IMR-90 (cell line): ENCODE measurements around the gene SHISAL1. TPM values are rescaled to one million over a fixed set of nuclear protein-coding genes. Genes with fewer than 3 reads are reported as not detected.

Source experiments
- ATAC-seq: fragments of 200-7000 bp; cut with Tn5 transposase; 2 replicates; pipeline ENCODE4 v1.9.1; 2020; ENCODE audit warnings: low read depth, mild to moderate bottlenecking, moderate library complexity
- BruUV-seq: library from RNA; stranded (reverse); fragments of 400-500 nt; replicated peaks from 2 replicates; lab custom pipeline; 2021; lab: Mats Ljungman, UMichigan
- CTCF ChIA-PET: fragments of 300-600 bp; formaldehyde crosslinking; extraction: SDS; loops from one replicate; lab custom pipeline; 2021; ENCODE audit warnings: antibody characterized with exemption; lab: Yijun Ruan, JAX
- POLR2A ChIA-PET: fragments of 300-600 bp; sonication (Branson Sonifier 250); formaldehyde crosslinking; loops from one replicate; lab custom pipeline; 2022; ENCODE audit warnings: antibody characterized with exemption; ENCODE audit not compliant: unreplicated experiment; lab: Charles Lee
- DNase-seq: peaks from one replicate; pipeline ENCODE4 v3.0.0; 2013
- H2AFZ ChIP-seq: replicated peaks from 2 replicates; pipeline ENCODE3; 2013; ENCODE audit warnings: low read length, mild to moderate bottlenecking; ENCODE audit not compliant: poor library complexity
- H2AK5ac ChIP-seq: 2 replicates; pipeline ENCODE4 v1.6.1; 2013; ENCODE audit warnings: low read depth, low read length, inconsistent platforms
- H2AK9ac ChIP-seq: replicated peaks from 2 replicates; pipeline ENCODE3; 2013; ENCODE audit warnings: mild to moderate bottlenecking, low read depth, low read length, moderate library complexity; ENCODE audit not compliant: poor library complexity
- H2BK120ac ChIP-seq: 2 replicates; pipeline ENCODE4 v1.6.1; 2013; ENCODE audit warnings: low read depth, low read length, inconsistent platforms
- H2BK15ac ChIP-seq: 3 replicates; pipeline ENCODE4 v1.6.1; 2013; ENCODE audit warnings: low read depth, low read length, inconsistent platforms
- H2BK20ac ChIP-seq: 2 replicates; pipeline ENCODE4 v1.6.1; 2013; ENCODE audit warnings: low read depth, mild to moderate bottlenecking, inconsistent platforms, low read length, moderate library complexity
- H2BK5ac ChIP-seq: 2 replicates; pipeline ENCODE4 v1.6.1; 2013; ENCODE audit warnings: mild to moderate bottlenecking, low read depth, low read length, inconsistent platforms; ENCODE audit not compliant: poor library complexity, severe bottlenecking
- H3K14ac ChIP-seq: replicated peaks from 2 replicates; pipeline ENCODE4 v1.6.1; 2013; ENCODE audit warnings: low read depth, low read length, inconsistent platforms
- H3K18ac ChIP-seq: 2 replicates; pipeline ENCODE4 v1.6.1; 2013; ENCODE audit warnings: low read depth, low read length, control low read depth
- H3K23ac ChIP-seq: 2 replicates; pipeline ENCODE4 v1.6.1; 2013; ENCODE audit warnings: low read depth, low read length, inconsistent platforms
- H3K27ac ChIP-seq: 2 replicates; pipeline ENCODE4 v1.5.1; 2013; ENCODE audit warnings: mild to moderate bottlenecking, control low read depth, low read length; ENCODE audit not compliant: insufficient read depth
- H3K27me3 ChIP-seq: 2 replicates; pipeline ENCODE4 v1.6.1; 2013; ENCODE audit warnings: low read length; ENCODE audit not compliant: control insufficient read depth, insufficient read depth
- H3K36me3 ChIP-seq: 2 replicates; pipeline ENCODE4 v1.6.1; 2013; ENCODE audit warnings: low read length, mixed read lengths; ENCODE audit not compliant: control insufficient read depth, insufficient read depth
- H3K4ac ChIP-seq: 2 replicates; pipeline ENCODE4 v1.6.1; 2013; ENCODE audit warnings: low read depth, low read length, inconsistent platforms
- H3K4me1 ChIP-seq: 2 replicates; pipeline ENCODE4 v1.6.1; 2013; ENCODE audit warnings: low read length, mixed read lengths; ENCODE audit not compliant: control insufficient read depth, insufficient read depth
- H3K4me2 ChIP-seq: 2 replicates; pipeline ENCODE4 v1.6.1; 2013; ENCODE audit warnings: low read depth, mild to moderate bottlenecking, control low read depth, low read length, moderate library complexity
- H3K4me3 ChIP-seq: 2 replicates; pipeline ENCODE4 v1.5.1; 2013; ENCODE audit warnings: low read depth, mild to moderate bottlenecking, control low read depth, low read length, moderate library complexity; ENCODE audit not compliant: insufficient read depth
- H3K56ac ChIP-seq: 2 replicates; pipeline ENCODE4 v1.6.1; 2013; ENCODE audit warnings: low read length, inconsistent platforms; ENCODE audit not compliant: insufficient read depth; ENCODE audit errors: extremely low read depth
- H3K79me1 ChIP-seq, 2 experiments: 2 replicates each; pipeline ENCODE4 v1.6.1; 2013; ENCODE audit warnings: low read length in 2 of 2, inconsistent platforms in 1 of 2, low read depth in 1 of 2
- H3K9ac ChIP-seq: 2 replicates; pipeline ENCODE4 v1.6.1; 2013; ENCODE audit warnings: low read depth, low read length, control low read depth
- H3K9me1 ChIP-seq: 2 replicates; pipeline ENCODE4 v1.6.1; 2013; ENCODE audit warnings: low read length, inconsistent platforms; ENCODE audit not compliant: insufficient read depth
- H3K9me3 ChIP-seq: 2 replicates; pipeline ENCODE4 v1.6.1; 2013; ENCODE audit warnings: low read length; ENCODE audit not compliant: control insufficient read depth, insufficient read depth
- H4K20me1 ChIP-seq: 2 replicates; pipeline ENCODE4 v1.6.1; 2013; ENCODE audit warnings: low read length, inconsistent platforms; ENCODE audit not compliant: insufficient read depth
- H4K5ac ChIP-seq: 2 replicates; pipeline ENCODE4 v1.6.1; 2013; ENCODE audit warnings: mild to moderate bottlenecking, low read depth, low read length, control low read depth
- H4K8ac ChIP-seq, 2 experiments: 2 replicates each; pipeline ENCODE4 v1.6.1; 2013; ENCODE audit warnings: low read depth in 2 of 2, low read length in 2 of 2, control low read depth in 1 of 2, inconsistent platforms in 1 of 2
- H4K91ac ChIP-seq: 2 replicates; pipeline ENCODE4 v1.6.1; 2013; ENCODE audit warnings: low read depth, low read length, inconsistent platforms; ENCODE audit not compliant: insufficient read depth
- BHLHE40 ChIP-seq: fragments of 150-350 bp; IDR thresholded peaks from 2 replicates; pipeline ENCODE4 v1.6.1; 2016; ENCODE audit warnings: mild to moderate bottlenecking, low read depth, low read length
- CEBPB ChIP-seq: IDR thresholded peaks from 2 replicates; pipeline ENCODE4 v1.6.1; 2012; ENCODE audit warnings: low read depth, low read length, improper control_type of control experiment
- CHD1 ChIP-seq: IDR thresholded peaks from 2 replicates; pipeline ENCODE4 v1.6.1; 2012; ENCODE audit warnings: low read depth, low read length, improper control_type of control experiment
- CTCF ChIP-seq: conservative IDR thresholded peaks from 2 replicates; pipeline ENCODE4 v1.5.1; 2012; ENCODE audit warnings: mild to moderate bottlenecking, low read depth, low read length, improper control_type of control experiment
- ELK1 ChIP-seq: fragments of 150-350 bp; IDR thresholded peaks from 2 replicates; pipeline ENCODE4 v1.6.1; 2016; ENCODE audit warnings: low read depth, mild to moderate bottlenecking, low read length, moderate library complexity, borderline replicate concordance
- FOS ChIP-seq: fragments of 150-350 bp; IDR thresholded peaks from 2 replicates; pipeline ENCODE4 v1.6.1; 2016; ENCODE audit warnings: low read depth, low read length
- MAFK ChIP-seq: IDR thresholded peaks from 2 replicates; pipeline ENCODE4 v1.6.1; 2012; ENCODE audit warnings: low read depth, low read length, improper control_type of control experiment
- MAZ ChIP-seq: IDR thresholded peaks from 2 replicates; pipeline ENCODE4 v1.6.1; 2012; ENCODE audit warnings: low read depth, mild to moderate bottlenecking, low read length, improper control_type of control experiment, moderate library complexity, borderline replicate concordance
- MXI1 ChIP-seq: IDR thresholded peaks from 2 replicates; pipeline ENCODE4 v1.6.1; 2012; ENCODE audit warnings: low read depth, mild to moderate bottlenecking, low read length, moderate library complexity, borderline replicate concordance
- NFE2L2 ChIP-seq: fragments of 150-350 bp; IDR thresholded peaks from 2 replicates; pipeline ENCODE4 v1.6.1; 2016; ENCODE audit warnings: low read depth, mild to moderate bottlenecking, low read length
- POLR2A ChIP-seq: IDR thresholded peaks from 2 replicates; pipeline ENCODE4 v1.6.1; 2012; ENCODE audit warnings: mild to moderate bottlenecking, low read depth, low read length
- RAD21 ChIP-seq: IDR thresholded peaks from 2 replicates; pipeline ENCODE4 v1.6.1; 2012; ENCODE audit warnings: low read length, improper control_type of control experiment
- RCOR1 ChIP-seq: IDR thresholded peaks from 2 replicates; pipeline ENCODE4 v1.6.1; 2012; ENCODE audit warnings: mild to moderate bottlenecking, low read length, improper control_type of control experiment; ENCODE audit not compliant: insufficient replicate concordance
- RFX5 ChIP-seq: IDR thresholded peaks from 2 replicates; pipeline ENCODE4 v1.8.0; 2012; ENCODE audit warnings: low read depth, mild to moderate bottlenecking, low read length, moderate library complexity
- SMC3 ChIP-seq: fragments of 150-350 bp; IDR thresholded peaks from 2 replicates; pipeline ENCODE4 v1.6.1; 2016; ENCODE audit warnings: low read depth, mild to moderate bottlenecking, antibody characterized with exemption, low read length, moderate library complexity
- USF2 ChIP-seq: fragments of 150-350 bp; IDR thresholded peaks from 2 replicates; pipeline ENCODE4 v1.6.1; 2017; ENCODE audit warnings: mild to moderate bottlenecking, antibody characterized with exemption, low read length, low read depth
- WGBS, 2 experiments: methylation state at CpG; one replicate each; pipeline versions ENCODE4 v1.1.5 to v1.1.7; 2013; ENCODE audit warnings: missing lambda C conversion rate in 2 of 2; ENCODE audit not compliant: insufficient read length in 1 of 2; ENCODE audit errors: extremely low coverage in 2 of 2; 5-methylcytosine and 5-hydroxymethylcytosine counted together
- dilution Hi-C: fragments of 300-500 bp; cut with HindIII; formaldehyde crosslinking; loops from one replicate; pipeline ENCODE4 v1.14.3; 2018; ENCODE audit warnings: low sequenced_read_pairs; ENCODE audit not compliant: unreplicated experiment
- in situ Hi-C: fragments of 300-500 bp; cut with MboI; formaldehyde crosslinking; loops from 3 replicates; pipeline ENCODE4 v1.14.3; 2019; ENCODE audit warnings: low sequenced_read_pairs, inconsistent platforms, mixed read lengths
- intact Hi-C: fragments of 100-400 bp; cut with micrococcal nuclease; formaldehyde crosslinking; loops from 2 replicates; pipeline ENCODE4 v1.10.0; 2022
- polyA plus RNA-seq, 3 experiments: library from polyadenylated mRNA; depleted of rRNA; stranded (reverse); fragments of >200 nt; gene quantifications; 2 replicates each; pipeline ENCODE4 v1.2.3, GENCODE V29; 2012; ENCODE audit warnings: low replicate concordance in 1 of 3
- total RNA-seq: library from RNA; depleted of rRNA; stranded (reverse); fragments of >200 nt; gene quantifications from 2 replicates; pipeline ENCODE4 v1.2.3, GENCODE V29; 2012

SHISAL1 gene
- total and polyA plus RNA-seq, 2 of the 4 experiments (the other 2 are of a cell fraction): 1.0 to 1.4 TPM

GRCh38 chr22:44215287-44215686 is 97.5 kb downstream of the SHISAL1 start:
- H3K56ac ChIP-seq: no peak overlapping the region
- no peak for DNase-seq
- intact Hi-C loops (no loop called here), dilution Hi-C loops (no loop called here), in situ Hi-C loops (no loop called here)
- POLR2A ChIA-PET: no interaction called here
- no peak overlapping the region for H2BK120ac ChIP-seq
- H3K9me3 ChIP-seq: peaks cover 4% of the 10 kb centered on the region
- no peaks in the 10 kb centered on the region for H3K36me3 ChIP-seq
- no peak overlapping the region for H2BK15ac ChIP-seq
- no TSS peak for BruUV-seq
- H2AK5ac ChIP-seq: no peak overlapping the region
- WGBS, 2 experiments: no CpG with 5 or more reads among the region's 4 CpGs
- no peak overlapping the region for H3K23ac ChIP-seq
- no peak overlapping the region for H3K9ac ChIP-seq
- H3K27me3 ChIP-seq: peaks cover 10% of the 10 kb centered on the region
- CTCF ChIA-PET: no interaction called here
- no peak overlapping the region for H2AFZ ChIP-seq
- no peak overlapping the region for H2BK5ac ChIP-seq
- TF ChIP-seq FOS (no peak), MAFK (no peak), NFE2L2 (no peak), POLR2A (no peak), CHD1 (no peak), ELK1 (no peak), SMC3 (no peak), MXI1 (no peak), BHLHE40 (no peak), RFX5 (no peak), RCOR1 (no peak), MAZ (no peak), CEBPB (no peak), RAD21 (no peak), USF2 (no peak), CTCF (no peak)
- no peak overlapping the region for H3K27ac ChIP-seq
- H2AK9ac ChIP-seq: no peak overlapping the region
- no peak overlapping the region for H4K91ac ChIP-seq
- ATAC-seq: no peak
- no peaks in the 10 kb centered on the region for H3K9me1 ChIP-seq
- H3K4me3 ChIP-seq: no peak overlapping the region
- H3K18ac ChIP-seq: no peak overlapping the region
- no peak overlapping the region for H3K14ac ChIP-seq
- H3K4me1 ChIP-seq: peaks cover 10% of the 10 kb centered on the region; the same call in 1 of the 2 replicates
- no peak overlapping the region for H3K4ac ChIP-seq
- no peaks in the 10 kb centered on the region for H4K20me1 ChIP-seq
- H3K79me1 ChIP-seq: no peaks in the 10 kb centered on the region
- H2BK20ac ChIP-seq: no peak overlapping the region
- H3K4me2 ChIP-seq: no peak overlapping the region
- H4K5ac ChIP-seq: no peak overlapping the region
- no peak overlapping the region for H4K8ac ChIP-seq
